A549 (cell line): ENCODE data around the gene NTRK2. TPM values are rescaled to one million over a fixed set of nuclear protein-coding genes. Genes with fewer than 3 reads are reported as not detected.

Experiments used
- ATAC-seq, 2 experiments: fragments of 200-7000 bp in 1 of 2; fragments of >200 bp in 1 of 2; cut with Nextera tagmentation in 1 of 2; cut with Tn5 transposase in 1 of 2; 3 replicates each; pipeline versions ENCODE4 v1.8.0 to v1.9.1; 2018 to 2020; ENCODE audit warnings: mild to moderate bottlenecking in 1 of 2, moderate library complexity in 1 of 2
- CTCF ChIA-PET: fragments of 300-600 bp; sonication (Branson Sonifier 250); formaldehyde crosslinking; extraction: SDS; loops from one replicate; lab custom pipeline; 2021; ENCODE audit warnings: antibody characterized with exemption, inconsistent platforms; lab: Yijun Ruan, JAX
- POLR2A ChIA-PET: fragments of 350-600 bp; formaldehyde crosslinking; extraction: SDS; loops from one replicate; lab custom pipeline; 2021; ENCODE audit warnings: antibody characterized with exemption, inconsistent platforms; lab: Yijun Ruan, JAX
- DNase-seq, 2 experiments: peaks; one replicate each; pipeline versions ENCODE4 v3.0.0 to v3.0.0-alpha.2; 2011 to 2016; ENCODE audit warnings: low read depth in 1 of 2, low spot score in 1 of 2
- FAIRE-seq: peaks from 2 replicates; lab custom pipeline; 2011; peaks lifted over from hg19 to GRCh38; lab: Jason Lieb, UNC
- H3K27ac ChIP-seq, 2 experiments: fragments of >200 bp; sonication (Bioruptor Twin); formaldehyde crosslinking; 3 replicates each; pipeline ENCODE4 v1.5.1; 2016 to 2017
- H3K4me1 ChIP-seq: fragments of >200 bp; sonication (Bioruptor Twin); formaldehyde crosslinking; 3 replicates; pipeline ENCODE4 v1.6.1; 2016
- H3K4me2 ChIP-seq: fragments of >200 bp; sonication (Bioruptor Twin); formaldehyde crosslinking; 3 replicates; pipeline ENCODE4 v1.6.1; 2016
- H3K4me3 ChIP-seq: fragments of >200 bp; sonication (Bioruptor Twin); formaldehyde crosslinking; 3 replicates; pipeline ENCODE4 v1.5.1; 2016
- H3K9me3 ChIP-seq: fragments of >200 bp; sonication (Bioruptor Twin); formaldehyde crosslinking; 3 replicates; pipeline ENCODE4 v1.6.1; 2016
- BCL3 ChIP-seq: fragments of >200 bp; sonication (Bioruptor Twin); formaldehyde crosslinking; IDR thresholded peaks from 3 replicates; pipeline ENCODE4 v1.6.1; 2016
- CBX8 ChIP-seq: fragments of 200-600 bp; sonication (generic); IDR thresholded peaks from 2 replicates; pipeline ENCODE4 v1.6.1; 2016
- EHF ChIP-seq: fragments of 250-450 bp; sonication (Bioruptor Pico); IDR thresholded peaks from 2 replicates; pipeline ENCODE4 v1.5.0; 2020; ENCODE audit warnings: mild to moderate bottlenecking
- ESRRA ChIP-seq: fragments of 150-350 bp; IDR thresholded peaks from 2 replicates; pipeline ENCODE4 v1.6.1; 2014; ENCODE audit warnings: mild to moderate bottlenecking, low read length, borderline replicate concordance
- FOSB ChIP-seq: fragments of 250-450 bp; sonication (Bioruptor Pico); IDR thresholded peaks from 2 replicates; pipeline ENCODE4 v1.5.0; 2020; ENCODE audit warnings: mild to moderate bottlenecking, moderate library complexity
- FOXS1 ChIP-seq: fragments of 250-450 bp; sonication (Bioruptor Pico); IDR thresholded peaks from 2 replicates; pipeline ENCODE4 v1.5.0; 2020; ENCODE audit warnings: mild to moderate bottlenecking, moderate library complexity
- HEYL ChIP-seq: fragments of 250-450 bp; sonication (Bioruptor Pico); IDR thresholded peaks from 2 replicates; pipeline ENCODE4 v1.8.0; 2021; ENCODE audit warnings: mild to moderate bottlenecking, moderate library complexity
- HOXB5 ChIP-seq: fragments of 250-450 bp; sonication (Bioruptor Pico); IDR thresholded peaks from 2 replicates; pipeline ENCODE4 v1.5.0; 2020; ENCODE audit warnings: mild to moderate bottlenecking, moderate library complexity
- JUN ChIP-seq, 2 experiments: fragments of >200 bp; sonication (Bioruptor Twin); formaldehyde crosslinking; IDR thresholded peaks; 2 replicates in 1 of 2; 3 replicates in 1 of 2; pipeline ENCODE4 v1.6.1; 2016 to 2017
- KDM1A ChIP-seq: fragments of 200-600 bp; sonication (generic); IDR thresholded peaks from 2 replicates; pipeline ENCODE4 v1.6.1; 2016; ENCODE audit warnings: low read depth, mild to moderate bottlenecking
- MAFK ChIP-seq: fragments of 450-650 bp; IDR thresholded peaks from 2 replicates; pipeline ENCODE4 v1.6.1; 2014; ENCODE audit not compliant: partially characterized antibody
- MAX ChIP-seq: IDR thresholded peaks from 2 replicates; pipeline ENCODE4 v1.6.1; 2012
- MYC ChIP-seq: IDR thresholded peaks from 2 replicates; pipeline ENCODE4 v1.6.1; 2012; ENCODE audit warnings: mild to moderate bottlenecking, inconsistent platforms, low read length, improper control_type of control experiment, borderline replicate concordance
- NFE2L2 ChIP-seq: fragments of 150-350 bp; conservative IDR thresholded peaks from 2 replicates; pipeline ENCODE4 v1.6.1; 2014; ENCODE audit warnings: low read length
- PBX3 ChIP-seq: IDR thresholded peaks from 2 replicates; pipeline ENCODE4 v1.6.1; 2012
- POLR2AphosphoS2 ChIP-seq: conservative IDR thresholded peaks from 2 replicates; pipeline ENCODE4 v1.6.1; 2012; ENCODE audit warnings: low read length, improper control_type of control experiment, inconsistent platforms
- RARB ChIP-seq: fragments of 250-450 bp; sonication (Bioruptor Pico); IDR thresholded peaks from 2 replicates; pipeline ENCODE4 v1.8.0; 2021; ENCODE audit warnings: mild to moderate bottlenecking, moderate library complexity
- RCOR1 ChIP-seq: fragments of 150-350 bp; IDR thresholded peaks from 2 replicates; pipeline ENCODE4 v1.6.1; 2014; ENCODE audit warnings: antibody characterized with exemption, low read length, low read depth
- REST ChIP-seq: fragments of 200-600 bp; sonication (generic); IDR thresholded peaks from 2 replicates; pipeline ENCODE4 v1.6.1; 2016; ENCODE audit warnings: antibody characterized with exemption, mild to moderate bottlenecking, moderate library complexity
- RFX5 ChIP-seq: fragments of 450-650 bp; IDR thresholded peaks from 2 replicates; pipeline ENCODE4 v1.7.1; 2014; ENCODE audit warnings: antibody characterized with exemption, mild to moderate bottlenecking, moderate library complexity
- RNF2 ChIP-seq: fragments of 200-600 bp; sonication (generic); IDR thresholded peaks from 2 replicates; pipeline ENCODE4 v1.6.1; 2016; ENCODE audit warnings: low read depth, mild to moderate bottlenecking, antibody characterized with exemption, moderate library complexity, borderline replicate concordance
- TFCP2L1 ChIP-seq: fragments of 250-450 bp; sonication (Bioruptor Pico); IDR thresholded peaks from 2 replicates; pipeline ENCODE4 v1.5.0; 2021; ENCODE audit warnings: mild to moderate bottlenecking
- ZC3H11A ChIP-seq: fragments of 450-650 bp; IDR thresholded peaks from 2 replicates; pipeline ENCODE4 v1.6.1; 2014; ENCODE audit warnings: antibody characterized with exemption, mild to moderate bottlenecking
- WGBS: methylation state at CpG from one replicate; pipeline ENCODE4 v1.1.6; 2017; ENCODE audit errors: missing lambda C conversion rate; 5-methylcytosine and 5-hydroxymethylcytosine counted together
- polyA plus RNA-seq, 4 experiments: library from polyadenylated mRNA; depleted of rRNA in 3 of 4; stranded (reverse); fragments of >200 nt; fragmentation: RNase III in 1 of 4; extraction: RNeasy Plus Mini Kit Qiagen cat#74134 plus additional on column Dnase treatment in 1 of 4; gene quantifications; 2 replicates in 3 of 4; 3 replicates in 1 of 4; pipeline ENCODE4 v1.2.3, GENCODE V29; 2011 to 2017

Gene NTRK2
- polyA plus RNA-seq, 2 of the 4 experiments (the other 2 are of a cell fraction), result 0.03 TPM

GRCh38 chr9:84922051-84922450 is 252.5 kb downstream of the NTRK2 start:
- Histone ChIP-seq H3K4me2 (no peak overlapping the region), H3K27ac (no peak overlapping the region), H3K9me3 (no peaks in the 10 kb centered on the region), H3K4me3 (no peak overlapping the region)
- DNase-seq, result no peak
- no peak for ATAC-seq
- POLR2A ChIA-PET, result no interaction called here
- TF ChIP-seq REST (no peak), JUN (IDR thresholded peaks at IDR 0.05) (no peak), POLR2AphosphoS2 (no peak), MYC (no peak)
- TF ChIP-seq, all 56 proteins: peak for 0
- no peak for FAIRE-seq
- CTCF ChIA-PET, result no interaction called here
- H3K4me1 ChIP-seq, result no peaks in the 10 kb centered on the region
- WGBS, result 30% methylated on average over 8 of the region's 8 CpGs

GRCh38 chr9:84924266-84924665 is 254.7 kb downstream of the NTRK2 start:
- no peak overlapping the region for H3K27ac ChIP-seq
- no peaks in the 10 kb centered on the region for H3K9me3 ChIP-seq
- DNase-seq, result no peak
- no peak for TF ChIP-seq CBX8
- no peak for TF ChIP-seq RCOR1
- TF ChIP-seq MAX, result no peak
- no peak for TF ChIP-seq MAFK
- no peak for TF ChIP-seq MYC
- no peak for TF ChIP-seq RFX5
- TF ChIP-seq BCL3, result no peak
- no peak for TF ChIP-seq HEYL (CRISPR knock-in tag)
- no peak for TF ChIP-seq KDM1A
- no peak for TF ChIP-seq ZC3H11A
- no peak for TF ChIP-seq FOSB (CRISPR knock-in tag)
- TF ChIP-seq TFCP2L1, result no peak
- no peak for TF ChIP-seq EHF (CRISPR knock-in tag)
- TF ChIP-seq ESRRA, result no peak
- no peak for TF ChIP-seq NFE2L2
- no peak for TF ChIP-seq RARB (CRISPR knock-in tag)
- no peak for TF ChIP-seq FOXS1 (CRISPR knock-in tag)
- TF ChIP-seq PBX3, result no peak
- TF ChIP-seq RNF2, result no peak
- no peak for TF ChIP-seq HOXB5 (CRISPR knock-in tag)
- TF ChIP-seq, all 56 proteins: peak for 0
- H3K4me1 ChIP-seq, result no peaks in the 10 kb centered on the region
- ATAC-seq, result no peak
- ChIA-PET POLR2A (no interaction called here), CTCF (no interaction called here)
- FAIRE-seq, result no peak
- WGBS, result 73% methylated on average over 6 of the region's 6 CpGs
- no peak overlapping the region for H3K4me2 ChIP-seq
- no peak overlapping the region for H3K4me3 ChIP-seq
